Endothelial cell of umbilical vein (primary cell): Measurements from ENCODE around the gene TAS2R30. TPM values are rescaled to one million over a fixed set of nuclear protein-coding genes. Genes with fewer than 3 reads are reported as not detected.

Experiments used
- BruUV-seq: library from RNA; stranded (reverse); fragments of 400-500 nt; replicated peaks from 2 replicates; lab custom pipeline; 2021; lab: Mats Ljungman, UMichigan
- CTCF ChIA-PET: fragments of 300-600, 350-600 bp; sonication (Branson Sonifier 250); formaldehyde crosslinking; loops from one replicate; lab custom pipeline; 2021; ENCODE audit warnings: antibody characterized with exemption, inconsistent platforms; lab: Charles Lee
- POLR2A ChIA-PET: fragments of 300-600, 350-600 bp; sonication (Branson Sonifier 250); formaldehyde crosslinking; loops from one replicate; lab custom pipeline; 2021; ENCODE audit warnings: antibody characterized with exemption, inconsistent platforms; lab: Charles Lee
- DNase-seq: peaks from one replicate; pipeline ENCODE4 v3.0.0-alpha.2; 2011; ENCODE audit warnings: low read depth, low spot score
- FAIRE-seq: peaks from 2 replicates; lab custom pipeline; 2011; peaks lifted over from hg19 to GRCh38; lab: Jason Lieb, UNC
- H2AFZ ChIP-seq: 2 replicates; pipeline ENCODE4 v1.6.0; 2012; ENCODE audit warnings: low read depth, low read length, control low read depth, inconsistent platforms
- H3K27ac ChIP-seq: 2 replicates; pipeline ENCODE4 v1.5.1; 2011; ENCODE audit warnings: low read depth, mild to moderate bottlenecking, control low read depth, low read length, moderate library complexity; ENCODE audit not compliant: insufficient read depth
- H3K27me3 ChIP-seq, 2 experiments: 2 replicates each; pipeline versions ENCODE4 v1.6.0 to v1.6.1; 2011; ENCODE audit warnings: low read length in 2 of 2, mixed read lengths in 1 of 2; ENCODE audit not compliant: control insufficient read depth in 2 of 2, insufficient read depth in 2 of 2
- H3K36me3 ChIP-seq, 2 experiments: 2 replicates in 1 of 2; 3 replicates in 1 of 2; pipeline ENCODE4 v1.5.1; 2011; ENCODE audit warnings: low read length in 2 of 2, mild to moderate bottlenecking in 1 of 2, moderate library complexity in 1 of 2; ENCODE audit not compliant: control insufficient read depth in 2 of 2, insufficient read depth in 2 of 2; ENCODE audit errors: extremely low read depth in 1 of 2
- H3K4me1 ChIP-seq: 3 replicates; pipeline ENCODE4 v1.5.1; 2011; ENCODE audit warnings: mild to moderate bottlenecking, low read length; ENCODE audit not compliant: control insufficient read depth, insufficient read depth; ENCODE audit errors: extremely low read depth
- H3K4me2 ChIP-seq: 2 replicates; pipeline ENCODE4 v1.6.1; 2011; ENCODE audit warnings: low read length, control low read depth, mixed read lengths; ENCODE audit not compliant: insufficient read depth
- H3K4me3 ChIP-seq, 3 experiments: fragments of 200-600 bp in 1 of 3; sonication (generic), shearing (Covaris generic) in 1 of 3; replicated peaks in 1 of 3; 2 replicates each; pipeline ENCODE4 v1.5.1; 2011 to 2016; ENCODE audit warnings: control low read depth in 3 of 3, low read length in 3 of 3, mild to moderate bottlenecking in 2 of 3, inconsistent platforms in 1 of 3, low read depth in 1 of 3, moderate library complexity in 1 of 3; ENCODE audit not compliant: insufficient read depth in 1 of 3
- H3K79me2 ChIP-seq: 2 replicates; pipeline ENCODE4 v1.6.0; 2012; ENCODE audit warnings: low read length, inconsistent platforms; ENCODE audit not compliant: control insufficient read depth, insufficient read depth
- H3K9ac ChIP-seq: replicated peaks from 2 replicates; pipeline ENCODE3; 2011; ENCODE audit warnings: low read length, control low read depth; ENCODE audit not compliant: insufficient read depth; ENCODE audit errors: extremely low read depth
- H3K9me1 ChIP-seq: replicated peaks from 3 replicates; pipeline ENCODE4 v1.6.0; 2011; ENCODE audit warnings: mild to moderate bottlenecking, low read length; ENCODE audit not compliant: control insufficient read depth, insufficient read depth; ENCODE audit errors: extremely low read depth
- H3K9me3 ChIP-seq: replicated peaks from 2 replicates; pipeline ENCODE4 v1.5.1; 2012; ENCODE audit warnings: low read length, inconsistent platforms; ENCODE audit not compliant: control insufficient read depth, insufficient read depth
- H4K20me1 ChIP-seq: replicated peaks from 2 replicates; pipeline ENCODE3; 2011; ENCODE audit warnings: mild to moderate bottlenecking, low read length; ENCODE audit not compliant: control insufficient read depth, insufficient read depth; ENCODE audit errors: extremely low read depth
- CTCF ChIP-seq, 2 donors: IDR thresholded peaks; 1 replicate in 1 of 2; 2 replicates in 1 of 2; pipeline ENCODE4 v1.5.1; 2011; ENCODE audit warnings: low read length in 2 of 2, mild to moderate bottlenecking in 2 of 2, moderate library complexity in 2 of 2, control low read depth in 1 of 2, inconsistent platforms in 1 of 2, low read depth in 1 of 2; ENCODE audit not compliant: insufficient read depth in 1 of 2; ENCODE audit errors: extremely low read depth in 1 of 2
- EZH2 ChIP-seq: IDR thresholded peaks from 2 replicates; pipeline ENCODE4 v1.6.1; 2012; ENCODE audit warnings: borderline replicate concordance, low read depth, mild to moderate bottlenecking, moderate library complexity, low read length, inconsistent platforms; ENCODE audit not compliant: severe bottlenecking
- FOS ChIP-seq: IDR thresholded peaks from 2 replicates; pipeline ENCODE4 v1.6.1; 2011; ENCODE audit warnings: mild to moderate bottlenecking, low read length, moderate library complexity, borderline replicate concordance; ENCODE audit not compliant: insufficient read depth
- GATA2 ChIP-seq: IDR thresholded peaks from 2 replicates; pipeline ENCODE4 v1.7.0; 2011; ENCODE audit warnings: low read depth, mild to moderate bottlenecking, moderate library complexity, mixed read lengths, low read length; ENCODE audit not compliant: insufficient read length, insufficient read depth
- JUN ChIP-seq: IDR thresholded peaks from 2 replicates; pipeline ENCODE4 v1.6.1; 2011; ENCODE audit warnings: borderline replicate concordance, low read depth; ENCODE audit not compliant: insufficient read length, insufficient read depth
- MAX ChIP-seq: IDR thresholded peaks from 2 replicates; pipeline ENCODE4 v1.6.1; 2011; ENCODE audit not compliant: insufficient read depth, insufficient read length
- MYC ChIP-seq: IDR thresholded peaks from one replicate; pipeline ENCODE4 v1.6.1; 2011; ENCODE audit warnings: mild to moderate bottlenecking, low read depth, low read length
- POLR2A ChIP-seq: IDR thresholded peaks from 2 replicates; pipeline ENCODE4 v1.6.1; 2012; ENCODE audit warnings: low read depth, mild to moderate bottlenecking, control low read depth, low read length
- POLR2AphosphoS5 ChIP-seq: IDR thresholded peaks from 2 replicates; pipeline ENCODE4 v1.6.1; 2012; ENCODE audit warnings: low read depth, mild to moderate bottlenecking, control low read depth, low read length, moderate library complexity; ENCODE audit not compliant: insufficient read depth
- dilution Hi-C: fragments of 300-500 bp; cut with MboI; formaldehyde crosslinking; loops from one replicate; pipeline ENCODE4 v1.15.0; 2019; ENCODE audit warnings: low sequenced_read_pairs; ENCODE audit not compliant: extremely low pct_ligation_motif_present
- intact Hi-C: fragments of 100-400 bp; cut with micrococcal nuclease; formaldehyde crosslinking; loops from one replicate; pipeline ENCODE4 v1.10.0; 2022
- polyA plus RNA-seq, 4 experiments: library from polyadenylated mRNA; depleted of rRNA in 3 of 4; stranded (reverse) in 3 of 4; unstranded in 1 of 4; fragments of >200 nt; gene quantifications; 2 replicates each; pipeline versions ENCODE4 v1.2.1 to v1.2.3, GENCODE V29; 2011 to 2012; ENCODE audit warnings: missing spikeins in 1 of 4
- total RNA-seq: library from RNA; stranded (reverse); gene quantifications from 2 replicates; pipeline ENCODE4 v1.2.3, GENCODE V29; 2021

The TAS2R30 gene
- total and polyA plus RNA-seq, 2 donors (not counting 3 experiments of a cell fraction or from before 2014, with no cell fraction given) = 0.26 to 5.2 TPM

GRCh38 chr12:11182529-11182928, 48.1 kb upstream of the TAS2R30 start:
- no peak overlapping the region for H3K9ac ChIP-seq
- H2AFZ ChIP-seq = no peak overlapping the region
- H3K9me3 ChIP-seq = no peaks in the 10 kb centered on the region
- H3K36me3 ChIP-seq = no peaks in the 10 kb centered on the region
- BruUV-seq = no TSS peak
- H3K27me3 ChIP-seq = no peaks in the 10 kb centered on the region
- CTCF ChIA-PET = interaction anchor here (1.0 kb wide), 1 partner anchor 17 kb away, joined by 3 read pairs; no protein-coding TSS in a partner anchor
- H3K79me2 ChIP-seq = no peaks in the 10 kb centered on the region
- DNase-seq = no peak
- H4K20me1 ChIP-seq = no peaks in the 10 kb centered on the region
- H3K4me2 ChIP-seq = no peak overlapping the region
- dilution Hi-C loops = no loop called here
- no peak for FAIRE-seq
- intact Hi-C loops = no loop called here
- no peak overlapping the region for H3K4me3 ChIP-seq
- TF ChIP-seq GATA2 (no peak), POLR2AphosphoS5 (no peak)
- H3K9me1 ChIP-seq = no peaks in the 10 kb centered on the region
- no peaks in the 10 kb centered on the region for H3K4me1 ChIP-seq
- H3K27ac ChIP-seq = no peak overlapping the region
- POLR2A ChIA-PET = no interaction called here

GRCh38 chr12:11178250-11178649, 43.8 kb upstream of the TAS2R30 start:
- CTCF ChIA-PET = no interaction called here
- TF ChIP-seq CTCF (IDR thresholded peaks at IDR 0.05; ENCODE audit: extremely low read depth in 1 of 2, insufficient read depth in 1 of 2, low read depth in 1 of 2, low read length in 2 of 2) = no peak
- no peak for TF ChIP-seq JUN
- TF ChIP-seq EZH2 = no peak
- TF ChIP-seq MAX = no peak
- TF ChIP-seq POLR2A = no peak
- TF ChIP-seq MYC = no peak
- no peak for TF ChIP-seq FOS
- TF ChIP-seq GATA2 = no peak
- no peak for TF ChIP-seq POLR2AphosphoS5

More at GRCh38 chr12:11178250-11178649, 43.8 kb upstream of the TAS2R30 start:
- no peaks in the 10 kb centered on the region for H4K20me1 ChIP-seq
- DNase-seq (no peak), FAIRE-seq (no peak)
- peaks cover 0 to 3% of the 10 kb centered on the region in 2 experiments for H3K36me3 ChIP-seq
- no peaks in the 10 kb centered on the region for H3K9me1 ChIP-seq
- POLR2A ChIA-PET = no interaction called here
- H3K4me3 ChIP-seq = no peak overlapping the region
- no peaks in the 10 kb centered on the region for H3K4me1 ChIP-seq
- dilution Hi-C loops = no loop called here
- no peak overlapping the region for H3K9ac ChIP-seq
- no peaks in the 10 kb centered on the region for H3K27me3 ChIP-seq
- peaks cover 15% of the 10 kb centered on the region for H3K79me2 ChIP-seq
- intact Hi-C loops = loop anchor here (10.0 kb wide), 2 partner anchors 213 to 1113 kb away; no protein-coding TSS in a partner anchor
- H3K27ac ChIP-seq = no peak overlapping the region
- no TSS peak for BruUV-seq
- H2AFZ ChIP-seq = no peak overlapping the region
- H3K9me3 ChIP-seq = no peaks in the 10 kb centered on the region
- H3K4me2 ChIP-seq = no peak overlapping the region
